BLaER1 treated with 17β-estradiol and CSF1 and Interleukin-3, amounts not matched to agents 10 nM and 100 nM (cell line): Measurements from ENCODE around the gene ATAD3A.
"Not testable (repeated sequence)": the region's sequence is repeated elsewhere in the genome, so short reads cannot be mapped to it uniquely, and the experiment has no call there.

Experiments used
- H3K27ac ChIP-seq, 11 experiments: shearing (Covaris generic); formaldehyde crosslinking; 2 replicates each; pipeline ENCODE4 v1.8.1; 2022
- H3K27me3 ChIP-seq, 11 experiments: shearing (Covaris generic); formaldehyde crosslinking; 2 replicates each; pipeline ENCODE4 v1.8.1; 2022
- H3K36me3 ChIP-seq, 11 experiments: shearing (Covaris generic); formaldehyde crosslinking; 2 replicates each; pipeline ENCODE4 v1.8.1; 2022
- H3K4me1 ChIP-seq, 10 experiments: shearing (Covaris generic); formaldehyde crosslinking; 2 replicates each; pipeline ENCODE4 v1.8.1; 2022
- H3K4me2 ChIP-seq, 11 experiments: shearing (Covaris generic); formaldehyde crosslinking; 2 replicates each; pipeline ENCODE4 v1.8.1; 2022
- H3K4me3 ChIP-seq, 10 experiments: shearing (Covaris generic); formaldehyde crosslinking; 2 replicates each; pipeline ENCODE4 v1.8.1; 2022
- H3K9ac ChIP-seq, 11 experiments: shearing (Covaris generic); formaldehyde crosslinking; 2 replicates each; pipeline ENCODE4 v1.8.1; 2022
- H3K9me3 ChIP-seq, 11 experiments: shearing (Covaris generic); formaldehyde crosslinking; replicated peaks in 1 of 11; 2 replicates each; pipeline ENCODE4 v1.8.1; 2022
- H4K20me1 ChIP-seq, 11 experiments: shearing (Covaris generic); formaldehyde crosslinking; 2 replicates each; pipeline ENCODE4 v1.8.1; 2022
- Cebpa-rat ChIP-seq, 11 experiments: shearing (Covaris generic); IDR thresholded peaks; 2 replicates each; pipeline ENCODE4 v1.8.1; 2022

ATAD3A gene

GRCh38 chr1:1507305-1507704 is 4.7 kb upstream of the ATAD3A start:
- H3K27ac ChIP-seq, result no peak overlapping the region
- H3K36me3 ChIP-seq, result no peaks in the 10 kb centered on the region
- H4K20me1 ChIP-seq, result no peaks in the 10 kb centered on the region
- H3K9ac ChIP-seq, result no peak overlapping the region
- no peak for TF ChIP-seq Cebpa-rat (IDR thresholded peaks at IDR 0.05)
- peaks cover 26 to 69% (median 56%) of the 10 kb centered on the region in 10 experiments for H3K4me1 ChIP-seq
- no peaks in the 10 kb centered on the region for H3K27me3 ChIP-seq
- H3K4me3 ChIP-seq, result no peak overlapping the region
- H3K9me3 ChIP-seq, result no peaks in the 10 kb centered on the region
- H3K4me2 ChIP-seq, result no peak overlapping the region

DNA sequence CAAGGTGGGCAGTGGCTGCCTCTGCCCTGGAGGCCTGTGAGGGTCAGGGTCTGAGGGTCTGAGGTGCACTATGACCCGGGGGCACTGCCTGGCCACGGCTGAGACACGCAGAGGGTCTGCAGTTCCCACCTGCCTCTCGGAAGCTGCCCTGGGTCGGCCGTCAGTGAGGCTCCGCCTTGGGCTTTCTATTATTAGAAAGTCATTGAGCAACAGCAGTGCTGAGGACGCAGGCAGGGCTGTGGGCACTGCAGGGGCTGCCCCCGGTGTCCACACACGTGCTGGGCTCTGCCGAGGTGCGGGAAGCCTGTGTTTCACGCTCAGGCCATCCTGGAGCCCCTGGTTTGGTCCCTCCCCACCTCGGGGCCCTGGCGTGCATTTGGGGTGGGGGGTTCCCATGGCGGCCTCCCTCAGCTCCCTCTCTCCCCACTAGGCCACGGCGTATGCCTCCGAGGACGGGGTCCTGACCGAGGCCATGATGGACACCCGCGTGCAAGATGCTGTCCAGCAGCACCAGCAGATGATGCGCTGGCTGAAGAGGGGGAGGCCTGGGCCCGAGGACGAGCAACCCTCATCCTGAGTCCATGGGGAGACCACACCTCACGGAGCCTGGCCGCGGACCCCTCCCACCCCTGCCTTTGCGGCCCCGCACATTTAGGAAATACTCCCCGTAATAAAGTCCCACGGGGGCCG is 3.0 kb upstream of the ATAD3A start:
- Histone ChIP-seq H3K4me1 (peaks cover 33 to 61% (median 52%) of the 10 kb centered on the region in 10 experiments), H3K27ac (peak overlapping the region in 4 of 11 experiments; percentile 8 to 32 (median 24); a peak in 2 of 22 replicates), H3K4me2 (peak overlapping the region in 10 of 11 experiments; percentile 9 to 56 (median 40); a peak in 14 of 22 replicates), H3K9ac (0 out of 22 replicates have a peak overlapping the region, but pooled peaks of 1 of the 11 experiments have one; percentile 26)
- H3K9me3 ChIP-seq, H3K4me3 ChIP-seq, H4K20me1 ChIP-seq, H3K36me3 ChIP-seq, H3K27me3 ChIP-seq: not testable (repeated sequence)

DNA sequence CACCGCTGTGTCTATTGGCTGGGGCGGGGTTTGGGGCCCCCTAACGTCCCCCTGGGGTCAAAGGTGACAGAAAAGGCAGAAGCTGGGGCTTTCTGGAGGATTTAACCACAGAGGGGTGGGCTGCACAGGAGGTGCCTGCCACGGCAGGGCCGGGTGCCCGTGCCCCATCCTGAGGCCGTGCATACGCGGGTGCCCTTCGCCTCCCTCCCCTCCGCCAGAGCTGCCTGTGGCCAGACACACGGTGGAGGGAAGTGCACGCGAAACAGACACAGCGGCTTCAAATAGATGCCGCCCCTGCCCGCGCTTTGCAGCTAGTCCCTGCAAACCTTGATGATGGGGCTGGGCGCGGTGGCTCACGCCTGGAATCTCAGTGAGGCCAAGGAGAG is 2.5 kb upstream of the ATAD3A start:
- H3K9ac ChIP-seq, H3K4me3 ChIP-seq, H3K27me3 ChIP-seq, H3K9me3 ChIP-seq, H3K27ac ChIP-seq, H3K36me3 ChIP-seq: not testable (repeated sequence)
- H3K4me2 ChIP-seq, result peak overlapping the region; percentile 9 to 56 (median 40); a peak in 14 of 22 replicates
- H3K4me1 ChIP-seq, result peaks cover 38 to 61% (median 52%) of the 10 kb centered on the region in 10 experiments
- H4K20me1 ChIP-seq, result peaks cover 0 to 14% (median 3%) of the 10 kb centered on the region in 11 experiments; a peak in 10 of 22 replicates

GRCh38 chr1:1510912-1511532 is 940 bp upstream of the ATAD3A start:
- H3K27ac ChIP-seq, result peak overlapping the region; percentile 77 to 93 (median 90)
- peak overlapping the region; percentile 66 to 89 (median 76) for H3K4me3 ChIP-seq
- no peaks in the 10 kb centered on the region for H3K27me3 ChIP-seq
- peak overlapping the region; percentile 86 to 93 (median 91) for H3K9ac ChIP-seq
- H3K4me1 ChIP-seq, result peaks cover 38 to 59% (median 50%) of the 10 kb centered on the region in 10 experiments
- H3K4me2 ChIP-seq, result peak overlapping the region; percentile 72 to 98 (median 91)
- no peak for TF ChIP-seq Cebpa-rat (IDR thresholded peaks at IDR 0.05)
- H3K9me3 ChIP-seq, result no peaks in the 10 kb centered on the region
- H4K20me1 ChIP-seq, result peaks cover 0 to 29% (median 17%) of the 10 kb centered on the region in 11 experiments; a peak in 17 of 22 replicates
- H3K36me3 ChIP-seq, result peaks cover 0 to 13% (median 11%) of the 10 kb centered on the region in 11 experiments; a peak in 18 of 22 replicates

GRCh38 chr1:1512425-1512824 is 463 bp downstream of the ATAD3A start:
- Histone ChIP-seq H3K4me1 (peaks cover 32 to 53% (median 45%) of the 10 kb centered on the region in 10 experiments), H4K20me1 (peaks cover 0 to 40% (median 24%) of the 10 kb centered on the region in 11 experiments; a peak in 17 of 22 replicates), H3K9ac (peak overlapping the region; percentile 69 to 93 (median 91); a peak in 21 of 22 replicates), H3K27ac (peak overlapping the region in 9 of 11 experiments; percentile 40 to 93 (median 91); a peak in 15 of 22 replicates), H3K36me3 (peaks cover 11 to 24% (median 22%) of the 10 kb centered on the region in 11 experiments), H3K4me3 (peak overlapping the region; percentile 66 to 89 (median 76)), H3K4me2 (peak overlapping the region; percentile 68 to 89 (median 74); a peak in 19 of 22 replicates)
- not testable (repeated sequence) for H3K9me3 ChIP-seq, H3K27me3 ChIP-seq

DNA sequence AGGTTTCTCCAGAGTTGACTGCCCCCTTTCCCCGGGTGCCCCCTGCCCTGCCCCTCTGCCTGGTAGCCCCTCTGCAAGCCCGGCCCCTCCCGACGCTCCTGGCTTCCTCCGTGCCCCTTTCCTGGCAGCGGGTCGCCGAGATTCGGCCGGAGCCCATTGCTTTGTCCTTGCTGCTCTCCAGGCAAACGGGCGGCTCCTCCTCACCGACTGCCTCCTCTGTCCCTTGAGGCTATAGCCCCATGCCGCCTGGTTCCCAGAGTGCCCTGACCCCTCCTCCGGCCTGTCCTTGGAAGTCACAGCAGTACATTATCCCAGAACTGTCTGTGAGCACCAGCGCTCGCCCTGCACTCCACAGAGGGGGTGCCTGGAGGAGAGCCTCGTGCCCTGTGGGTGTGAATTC is 1.7 kb downstream of the ATAD3A start:
- Histone ChIP-seq H4K20me1 (peaks cover 0 to 42% (median 24%) of the 10 kb centered on the region in 11 experiments; a peak in 17 of 22 replicates), H3K36me3 (peaks cover 17 to 34% (median 29%) of the 10 kb centered on the region in 11 experiments), H3K4me3 (peak overlapping the region in 6 of 10 experiments; percentile 34 to 79 (median 44); a peak in 11 of 20 replicates), H3K4me2 (peak overlapping the region; percentile 58 to 79 (median 69)), H3K4me1 (peaks cover 32 to 49% (median 42%) of the 10 kb centered on the region in 10 experiments), H3K9ac (peak overlapping the region in 9 of 11 experiments; percentile 5 to 59 (median 44); a peak in 12 of 22 replicates)
- H3K9me3 ChIP-seq, H3K27me3 ChIP-seq, H3K27ac ChIP-seq: not testable (repeated sequence)

- Histone ChIP-seq H3K4me1 (peaks cover 31 to 44% (median 36%) of the 10 kb centered on the region in 10 experiments), H3K4me3 (peak overlapping the region in 3 of 10 experiments; percentile 25 to 35 (median 27); a peak in 1 of 20 replicates), H3K9ac (peak overlapping the region in 8 of 11 experiments; percentile 24 to 59 (median 44); a peak in 14 of 22 replicates), H3K4me2 (peak overlapping the region; percentile 58 to 79 (median 69)), H3K36me3 (peaks cover 17 to 38% (median 29%) of the 10 kb centered on the region in 11 experiments), H3K27ac (peak overlapping the region in 1 of 11 experiments; percentile 22; a peak in 1 of 22 replicates), H4K20me1 (peaks cover 0 to 42% (median 24%) of the 10 kb centered on the region in 11 experiments; a peak in 17 of 22 replicates)
- H3K27me3 ChIP-seq, H3K9me3 ChIP-seq: not testable (repeated sequence)
Observed at GRCh38 chr1:1514376-1514775, 2.4 kb downstream of the ATAD3A start.

- H3K27ac ChIP-seq, H3K4me3 ChIP-seq, H3K27me3 ChIP-seq, H3K9me3 ChIP-seq, H3K4me2 ChIP-seq: not testable (repeated sequence)
- Histone ChIP-seq H3K9ac (0 out of 22 replicates have a peak overlapping the region, but pooled peaks of 1 of the 11 experiments have one; percentile 9), H3K4me1 (peaks cover 20 to 28% (median 26%) of the 10 kb centered on the region in 10 experiments), H4K20me1 (peaks cover 0 to 63% (median 44%) of the 10 kb centered on the region in 11 experiments; a peak in 17 of 22 replicates), H3K36me3 (peaks cover 29 to 61% (median 52%) of the 10 kb centered on the region in 11 experiments)
Observed at GRCh38 chr1:1516923-1517322, 5.0 kb downstream of the ATAD3A start.
